Middle frontal gyrus (tissue), 1 donor: Measurements from ENCODE around the gene SETSIP.
"Not testable (repeated sequence)": the region's sequence is repeated elsewhere in the genome, so short reads cannot be mapped to it uniquely, and the experiment has no call there.

Experiments used
- DNase-seq: peaks from one replicate; pipeline ENCODE4 v3.0.0-alpha.2; 2015; ENCODE audit warnings: low spot score; ENCODE audit errors: extremely low spot score

Gene SETSIP

GRCh38 chr1:92051948-92052347, 23.3 kb downstream of the SETSIP start:
- no peak for DNase-seq

- no peak for DNase-seq
Observed at GRCh38 chr1:92045766-92046495, 29.3 kb downstream of the SETSIP start.

GRCh38 chr1:92043621-92044020, 31.6 kb downstream of the SETSIP start:
- DNase-seq = no peak

GRCh38 chr1:92040971-92041370, 34.2 kb downstream of the SETSIP start:
- DNase-seq = no peak

- DNase-seq = no peak
Observed at GRCh38 chr1:92038695-92039346, 36.4 kb downstream of the SETSIP start.

- DNase-seq = no peak
Observed at GRCh38 chr1:92037400-92037799, 37.8 kb downstream of the SETSIP start.

- no peak for DNase-seq
Observed at GRCh38 chr1:92031281-92032110, 43.7 kb downstream of the SETSIP start.

- DNase-seq = no peak
Observed at GRCh38 chr1:92030656-92031107, 44.5 kb downstream of the SETSIP start.

GRCh38 chr1:92029241-92029922, 45.8 kb downstream of the SETSIP start:
- DNase-seq = no peak

GRCh38 chr1:92026806-92027205, 48.4 kb downstream of the SETSIP start:
- DNase-seq = no peak

- not testable (repeated sequence) for DNase-seq
Observed at GRCh38 chr1:92026042-92026441, 49.2 kb downstream of the SETSIP start.
